ENCODE results near the gene DDX4.

DNA sequence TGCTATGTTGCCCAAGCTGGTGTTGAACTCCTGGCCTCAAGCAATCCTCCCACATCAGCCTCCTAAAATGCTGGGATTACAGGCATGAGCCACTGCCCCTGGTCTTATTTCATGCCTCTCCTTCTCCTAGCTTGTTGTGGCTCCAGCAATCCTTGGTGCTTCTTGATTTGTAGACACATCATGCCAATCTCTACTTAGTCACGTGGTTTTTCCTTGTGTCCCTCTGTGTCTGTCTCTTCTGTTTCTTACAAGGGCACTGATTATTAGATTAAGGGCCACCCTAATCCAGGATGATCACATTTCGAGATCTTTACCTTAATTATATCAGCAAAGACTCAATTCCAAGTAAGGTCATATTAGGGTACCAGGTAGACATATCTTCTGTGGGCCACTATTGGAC lies 104.1 kb downstream of the DDX4 start:
- no peak for TF ChIP-seq EZH2 (IDR thresholded peaks at IDR 0.05; ENCODE audit: borderline replicate concordance, low read depth, low read length, poor library complexity, severe bottlenecking)
- TF ChIP-seq CTCF (conservative IDR thresholded peaks at IDR 0.05; ENCODE audit: low read depth, low read length) = no peak

Data from A673 (cell line).